ENCODE data around the gene VMP1. TPM values are rescaled to one million over a fixed set of nuclear protein-coding genes. Genes with fewer than 3 reads are reported as not detected.

VMP1 gene
- total and polyA plus RNA-seq, 2 of the 13 experiments (the other 11 are each of a cell fraction or from before 2014, with no cell fraction given) = 186 to 271 TPM

GRCh38 chr17:59754552-59754951 lies 47.1 kb downstream of the VMP1 start (continued):
- TF ChIP-seq MAFF (IDR thresholded peaks at IDR 0.05; ENCODE audit: low read depth, low read length) = 0 out of 2 replicates have a peak, but pooled peaks have one; percentile 6
- peak; percentile 74 for TF ChIP-seq SAP130 (CRISPR knock-in tag; IDR thresholded peaks at IDR 0.05; ENCODE audit: low read depth)
- TF ChIP-seq PPARG (CRISPR knock-in tag; conservative IDR thresholded peaks at IDR 0.05) = peak; percentile 63; the same call in 1 of the 2 replicates
- no peak for TF ChIP-seq TSC22D2 (CRISPR knock-in tag; IDR thresholded peaks at IDR 0.05; ENCODE audit: borderline replicate concordance)
- no peak for TF ChIP-seq ATM (IDR thresholded peaks at IDR 0.05; ENCODE audit: borderline replicate concordance)
- TF ChIP-seq SKI (IDR thresholded peaks at IDR 0.05; ENCODE audit: partially characterized antibody) = peak; percentile 43
- no peak for TF ChIP-seq HMGXB3 (CRISPR knock-in tag; IDR thresholded peaks at IDR 0.05; ENCODE audit: borderline replicate concordance)
- TF ChIP-seq PLRG1 (conservative IDR thresholded peaks at IDR 0.05) = no peak
- TF ChIP-seq PAX8 (CRISPR knock-in tag; IDR thresholded peaks at IDR 0.05; ENCODE audit: borderline replicate concordance) = no peak
- peak; percentile 93 for TF ChIP-seq NCOA2 (CRISPR knock-in tag; IDR thresholded peaks at IDR 0.05)
- TF ChIP-seq STAG1 (CRISPR knock-in tag; IDR thresholded peaks at IDR 0.05) = peak; percentile 28; the same call in 1 of the 2 replicates
- TF ChIP-seq ZFP90 (CRISPR knock-in tag; IDR thresholded peaks at IDR 0.05; ENCODE audit: borderline replicate concordance) = peak; percentile 31; the same call in 1 of the 2 replicates
- no peak for TF ChIP-seq CEBPB (IDR thresholded peaks at IDR 0.05; ENCODE audit: borderline replicate concordance, low read depth, low read length)
- no peak for TF ChIP-seq SOX6 (IDR thresholded peaks at IDR 0.05)
- peak; percentile 69; the same call in 1 of the 2 replicates for TF ChIP-seq SOX6 (CRISPR knock-in tag; IDR thresholded peaks at IDR 0.05)
- peak; percentile 92; the same call in 1 of the 2 replicates for TF ChIP-seq ETV5 (CRISPR knock-in tag; IDR thresholded peaks at IDR 0.05; ENCODE audit: borderline replicate concordance)
- TF ChIP-seq ZNF260 (CRISPR knock-in tag; IDR thresholded peaks at IDR 0.05; ENCODE audit: borderline replicate concordance, low read depth) = no peak
- peak; percentile 83 for TF ChIP-seq JUN (CRISPR knock-in tag; IDR thresholded peaks at IDR 0.05)
- no peak for TF ChIP-seq ATF2 (CRISPR knock-in tag; IDR thresholded peaks at IDR 0.05)
- peak in 1 of 2 experiments; percentile 77; a peak in 2 of 4 replicates for TF ChIP-seq ATF4 (CRISPR knock-in tag; IDR thresholded peaks at IDR 0.05)
- no peak for TF ChIP-seq ISX (CRISPR knock-in tag; conservative IDR thresholded peaks at IDR 0.05)
- peak; percentile 62; the same call in 1 of the 2 replicates for TF ChIP-seq ZNF503 (CRISPR knock-in tag; IDR thresholded peaks at IDR 0.05)
- peak; percentile 87 for TF ChIP-seq CBFB (CRISPR knock-in tag; IDR thresholded peaks at IDR 0.05)
- 0 out of 2 replicates have a peak, but pooled peaks have one; percentile 24 for TF ChIP-seq KAT8 (CRISPR knock-in tag; IDR thresholded peaks at IDR 0.05)
